Kidney capillary endothelial cell (primary cell): ENCODE measurements around the gene ITIH2.
A peak's percentile ranks its signal among the peaks of the same experiment; 100 is the strongest.
"Not testable (repeated sequence)": the region's sequence is repeated elsewhere in the genome, so short reads cannot be mapped to it uniquely, and the experiment has no call there.

ENCODE experiments used
- DNase-seq: peaks from one replicate; pipeline ENCODE4 v3.0.0-alpha.2; 2018; ENCODE audit warnings: low spot score

ITIH2 gene

GRCh38 chr10:7744307-7744706 lies 41.2 kb downstream of the ITIH2 start:
- DNase-seq = no peak

DNA sequence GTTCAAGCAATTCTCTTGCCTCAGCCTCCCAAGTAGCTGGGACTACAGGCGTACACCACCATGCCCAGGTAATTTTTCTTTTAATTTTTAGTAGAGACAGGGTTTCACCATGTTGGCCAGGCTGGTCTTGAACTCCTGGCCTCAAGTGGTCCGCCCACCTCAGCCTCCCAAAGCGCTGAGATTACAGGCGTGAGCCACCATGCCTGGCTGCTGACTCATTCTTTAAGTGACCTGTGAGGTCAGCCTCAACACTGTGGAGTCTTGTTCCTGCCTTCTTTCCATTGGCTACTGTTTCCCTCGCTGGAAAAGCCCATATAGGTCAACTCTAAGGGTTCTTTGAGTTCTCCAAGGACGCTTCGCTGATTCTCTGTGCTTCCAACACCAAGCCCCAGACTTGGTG lies 45.5 kb downstream of the ITIH2 start:
- not testable (repeated sequence) for DNase-seq

- no peak for DNase-seq
These were observed 47.1 kb downstream of the ITIH2 start for GRCh38 chr10:7750222-7750621.

- DNase-seq = no peak
These were observed 49.1 kb downstream of the ITIH2 start for GRCh38 chr10:7752251-7752650.

DNA sequence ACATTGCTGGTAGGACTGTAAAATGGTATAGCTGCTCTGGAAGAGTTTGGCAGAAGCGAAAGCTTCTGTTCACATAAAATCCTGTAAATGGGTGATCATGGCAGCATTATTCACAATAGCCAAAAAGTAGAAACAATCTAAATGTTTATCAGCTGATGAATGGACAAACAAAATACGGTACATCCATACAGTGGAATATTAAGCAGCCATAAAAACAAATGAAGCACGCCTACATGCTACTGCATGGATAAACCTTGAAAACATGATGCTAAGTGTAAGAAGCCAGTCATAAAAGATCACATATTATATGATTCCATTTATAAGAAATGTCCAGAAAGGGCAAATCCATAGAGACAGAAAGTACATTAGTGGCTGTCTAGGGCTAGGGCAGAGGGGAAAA lies 52.0 kb downstream of the ITIH2 start:
- no peak for DNase-seq

GRCh38 chr10:7756360-7756992 lies 53.4 kb downstream of the ITIH2 start:
- peak; percentile 16 for DNase-seq

DNA sequence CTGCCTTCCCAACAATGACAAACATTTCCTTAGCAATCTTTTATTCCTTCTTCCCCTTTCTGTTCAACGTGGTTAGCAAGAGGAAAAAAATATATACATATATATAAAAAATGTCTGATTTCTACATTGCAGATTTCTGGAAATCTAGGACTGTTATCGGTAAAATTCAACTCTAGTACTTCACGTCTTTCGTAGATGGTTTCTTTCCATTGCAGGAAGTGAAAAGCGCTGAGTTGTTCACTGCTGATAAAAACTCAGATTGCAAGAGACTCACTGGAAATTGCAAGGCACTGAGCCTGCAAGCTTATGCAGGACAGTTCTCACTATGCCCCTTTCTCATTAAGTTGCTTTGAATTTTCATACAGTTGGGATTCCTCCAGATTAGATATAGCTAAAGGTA lies 60.8 kb downstream of the ITIH2 start:
- no peak for DNase-seq

GRCh38 chr10:7766241-7766640 lies 63.1 kb downstream of the ITIH2 start:
- DNase-seq = no peak

DNA sequence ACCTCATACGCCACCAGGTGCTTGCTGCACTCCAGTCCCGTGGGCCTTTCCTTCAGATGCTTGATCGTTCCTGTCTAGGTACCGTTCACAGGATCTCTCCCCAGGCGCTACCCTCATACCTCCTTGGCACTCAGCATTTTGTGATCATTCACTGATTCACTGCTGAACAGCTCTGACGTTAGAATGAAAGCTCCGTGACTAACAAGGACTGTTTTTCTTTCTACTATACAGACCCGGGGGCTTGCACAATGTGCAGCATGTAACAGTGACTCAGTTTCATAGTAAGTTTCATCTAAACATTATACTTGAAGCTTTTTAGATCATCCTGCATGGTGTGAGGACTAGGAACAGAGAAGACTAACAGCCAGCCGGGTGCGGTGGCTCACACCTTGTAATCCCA lies 64.1 kb downstream of the ITIH2 start:
- no peak for DNase-seq

DNA sequence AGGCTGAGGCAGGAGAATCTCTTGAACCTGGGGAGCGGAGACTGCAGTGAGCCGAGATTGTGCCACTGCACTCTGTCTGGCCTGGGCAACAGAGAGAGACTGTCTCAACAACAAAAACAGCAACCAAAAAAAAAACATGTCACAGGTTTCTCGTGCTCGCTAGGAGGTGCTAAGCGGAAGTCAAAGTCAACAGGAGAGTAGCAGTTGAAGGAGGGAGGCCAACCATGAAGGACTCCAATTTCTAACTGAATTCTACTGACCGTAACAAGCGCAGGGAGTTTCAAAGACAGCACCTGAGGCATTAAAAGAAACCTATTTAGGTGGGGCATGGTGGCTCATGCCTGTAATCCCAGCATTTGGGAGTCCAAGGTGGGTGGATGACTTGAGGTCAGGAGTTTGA lies 65.3 kb downstream of the ITIH2 start:
- no peak for DNase-seq

GRCh38 chr10:7773845-7774801 lies 71.0 kb downstream of the ITIH2 start:
- DNase-seq = no peak

- DNase-seq = no peak
These were observed 73.7 kb downstream of the ITIH2 start for GRCh38 chr10:7776777-7777176.

GRCh38 chr10:7782194-7782593 lies 79.1 kb downstream of the ITIH2 start:
- not testable (repeated sequence) for DNase-seq

GRCh38 chr10:7786430-7786829 lies 83.3 kb downstream of the ITIH2 start:
- DNase-seq = no peak

DNA sequence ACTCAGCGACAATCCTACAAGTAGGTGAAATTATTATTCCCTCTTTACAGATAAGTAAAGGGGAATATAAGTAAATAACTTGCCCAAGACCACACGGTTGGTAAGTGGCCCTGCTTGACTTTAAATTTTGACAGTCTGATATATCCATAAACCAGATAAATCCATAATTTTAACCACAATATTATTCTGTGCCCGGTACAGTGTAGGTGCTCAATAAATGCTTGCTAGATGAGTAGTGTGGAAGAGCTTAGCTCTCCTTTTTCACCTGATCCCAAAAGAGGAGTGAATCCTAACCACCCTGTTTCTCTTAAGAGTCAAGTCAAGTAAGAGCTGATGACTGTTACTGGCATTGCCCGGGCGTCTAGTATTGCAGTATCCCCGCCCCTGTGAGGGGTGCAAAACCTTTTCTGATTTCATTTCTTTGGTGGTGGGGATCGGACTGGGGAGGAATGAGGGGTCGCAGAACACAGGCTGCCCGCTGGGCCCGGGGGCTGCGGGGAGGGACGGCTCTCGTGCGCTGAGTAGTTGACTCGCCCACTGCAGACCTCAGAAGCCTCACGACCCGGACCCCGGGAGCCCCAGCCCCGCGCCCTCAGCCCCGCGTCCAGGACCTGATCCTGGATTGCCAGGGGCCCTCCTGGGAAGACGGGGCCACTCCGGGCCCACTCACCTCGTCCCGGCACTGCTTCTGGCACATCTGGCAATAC lies 84.2 kb downstream of the ITIH2 start:
- no peak for DNase-seq

DNA sequence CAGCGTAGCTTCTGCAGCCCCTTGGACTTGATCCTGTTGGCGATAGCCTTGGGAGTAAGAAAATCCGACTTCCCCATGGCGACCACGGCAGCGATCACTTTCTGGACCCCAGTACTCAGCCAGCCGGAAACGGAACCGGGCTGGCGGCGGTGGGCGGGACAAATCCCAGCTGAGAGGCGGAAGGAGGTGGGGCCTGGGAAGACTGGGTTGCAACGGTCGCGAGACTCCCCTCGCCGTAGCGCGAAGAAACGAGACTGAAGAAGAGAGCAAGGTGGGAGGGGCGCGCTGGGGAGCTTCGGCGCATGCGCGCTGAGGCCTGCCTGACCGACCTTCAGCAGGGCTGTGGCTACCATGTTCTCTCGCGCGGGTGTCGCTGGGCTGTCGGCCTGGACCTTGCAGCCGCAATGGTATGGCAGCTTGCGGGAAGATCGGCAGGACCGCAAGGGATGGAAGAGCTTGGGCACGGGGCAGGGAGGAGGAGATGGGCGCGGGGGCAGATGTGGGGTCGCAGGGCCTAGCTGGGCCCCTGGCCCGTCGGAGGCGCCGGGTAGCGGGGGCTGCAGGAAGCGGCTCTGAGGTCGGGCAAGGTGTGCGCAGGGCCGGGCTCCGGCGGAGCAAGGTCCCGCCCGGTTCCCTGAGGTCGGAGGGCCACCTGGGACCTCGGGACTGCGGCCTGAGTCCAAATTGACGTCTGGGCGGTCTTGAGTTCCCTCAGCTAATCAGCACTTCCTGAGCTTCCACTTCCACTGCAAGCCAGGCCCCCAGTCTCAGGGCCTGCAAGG lies 84.9 kb downstream of the ITIH2 start, which contains the start of the genes ATP5F1C and KIN:
Gene ATP5F1C (plus strand): TSS at position 321 of the 782 bp plus-strand sequence. CDS start 31 bp downstream, at position 352.
Gene KIN (minus strand): TSS at position 137 of the 782 bp plus-strand sequence. CDS start 60 bp downstream, at position 77.
- DNase-seq = peak; percentile 98

- DNase-seq = no peak
These were observed 85.6 kb downstream of the ITIH2 start for GRCh38 chr10:7788639-7789286.

DNA sequence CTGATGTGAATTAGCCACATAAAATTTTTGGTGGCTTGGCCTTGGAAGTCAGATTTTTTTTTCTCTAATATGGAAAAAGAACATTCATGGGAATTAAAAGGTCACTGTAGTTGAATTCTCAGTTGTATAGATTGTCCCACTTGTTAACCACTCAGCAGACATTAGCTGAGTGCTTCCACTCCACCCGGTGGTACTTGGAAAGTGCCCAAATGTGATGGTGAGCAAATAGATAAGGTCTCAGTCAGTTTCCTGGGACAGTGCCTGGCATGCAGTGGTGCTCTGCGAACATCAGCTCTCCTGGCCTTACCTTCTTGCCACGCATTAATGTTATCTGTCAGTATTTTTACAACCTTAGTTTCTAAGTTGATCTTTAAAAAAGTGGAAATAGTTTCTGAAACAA lies 86.3 kb downstream of the ITIH2 start:
- DNase-seq = peak; percentile 26

DNA sequence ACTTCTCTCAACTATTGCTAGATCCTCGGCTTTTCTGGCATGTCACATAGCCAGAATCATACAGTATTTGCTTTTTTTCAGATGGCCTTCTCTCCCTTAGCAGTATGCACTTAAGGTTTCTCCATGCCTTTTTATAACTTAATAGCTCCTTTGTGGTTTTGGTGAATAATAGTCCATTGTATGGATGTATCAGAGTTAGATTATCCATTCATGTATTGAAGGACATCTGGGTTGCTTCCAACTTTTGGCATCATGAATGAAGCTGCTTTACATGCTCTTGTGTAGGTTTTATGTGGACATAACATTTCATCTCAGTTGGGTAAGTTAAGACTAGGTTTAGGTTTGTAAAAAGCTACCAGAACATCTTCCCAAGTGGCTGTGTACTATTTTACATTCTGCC lies 89.4 kb downstream of the ITIH2 start:
- DNase-seq = no peak

DNA sequence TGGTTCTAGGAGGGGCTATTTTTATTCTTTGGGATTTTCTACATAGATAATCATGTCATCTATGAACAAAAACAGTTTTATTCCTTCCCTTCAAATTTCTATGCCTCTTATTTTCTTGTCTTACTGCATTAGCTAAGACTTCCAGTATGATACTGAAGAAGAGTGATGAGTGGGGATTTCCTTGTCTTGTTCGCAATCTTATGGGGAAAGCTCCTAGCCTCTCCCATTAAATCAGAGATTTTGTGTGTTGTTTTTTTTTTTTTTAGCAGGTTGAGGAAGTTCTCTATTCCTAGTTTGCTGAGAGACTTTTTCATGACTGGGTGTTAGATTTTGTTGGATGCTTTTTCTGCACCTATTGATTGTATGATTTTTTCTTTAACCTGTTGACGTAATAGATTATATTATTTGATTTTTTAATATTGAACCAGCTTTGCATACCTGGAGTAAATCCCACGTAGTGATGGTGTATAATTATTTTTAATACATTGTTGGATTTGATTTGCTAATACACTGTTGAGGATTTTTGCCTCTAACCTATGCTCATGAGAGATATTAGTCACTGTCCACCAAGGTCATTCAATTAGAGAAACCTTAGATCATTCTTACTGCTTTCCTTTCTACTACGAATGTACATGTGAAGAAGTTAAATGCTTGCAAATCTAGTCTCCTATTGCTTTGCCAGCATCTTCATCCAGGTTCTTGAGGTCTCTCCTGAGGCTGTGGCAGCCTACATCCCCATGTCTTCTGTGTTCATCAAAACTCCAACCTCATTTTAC lies 91.3 kb downstream of the ITIH2 start:
- DNase-seq = no peak
